Breast epithelium (tissue), 3 donors: ENCODE data around the gene POLE2.

Experiments
- CTCF ChIP-seq, 3 donors: fragments of 450-650 bp; IDR thresholded peaks; one replicate each; pipeline ENCODE4 v1.5.1; 2016 to 2017; ENCODE audit warnings: antibody characterized with exemption in 3 of 3, mild to moderate bottlenecking in 3 of 3, moderate library complexity in 3 of 3
- POLR2AphosphoS5 ChIP-seq, 3 donors: sonication (generic); formaldehyde crosslinking; IDR thresholded peaks; one replicate each; pipeline ENCODE4 v1.6.1; 2017; ENCODE audit warnings: antibody characterized with exemption in 3 of 3

- TF ChIP-seq POLR2AphosphoS5 (IDR thresholded peaks at IDR 0.05) (no peak), CTCF (IDR thresholded peaks at IDR 0.05) (no peak)
Measured at GRCh38 chr14:49702725-49703124, 14.7 kb upstream of the POLE2 start.
